C4-2B (cell line): ENCODE measurements around the gene ZNF277.

Experiments
- H3K27ac ChIP-seq: fragments of 450-650 bp; 2 replicates; pipeline ENCODE4 v1.5.1; 2017
- ZFX ChIP-seq: fragments of 450-650 bp; IDR thresholded peaks from 2 replicates; pipeline ENCODE4 v1.6.1; 2017
- TF ChIP-seq, protein P1 (sequence below): fragments of 450-650 bp; conservative IDR thresholded peaks from 2 replicates; pipeline ENCODE4 v1.5.1; 2017; ENCODE audit warnings: mild to moderate bottlenecking

ZNF277 gene

DNA sequence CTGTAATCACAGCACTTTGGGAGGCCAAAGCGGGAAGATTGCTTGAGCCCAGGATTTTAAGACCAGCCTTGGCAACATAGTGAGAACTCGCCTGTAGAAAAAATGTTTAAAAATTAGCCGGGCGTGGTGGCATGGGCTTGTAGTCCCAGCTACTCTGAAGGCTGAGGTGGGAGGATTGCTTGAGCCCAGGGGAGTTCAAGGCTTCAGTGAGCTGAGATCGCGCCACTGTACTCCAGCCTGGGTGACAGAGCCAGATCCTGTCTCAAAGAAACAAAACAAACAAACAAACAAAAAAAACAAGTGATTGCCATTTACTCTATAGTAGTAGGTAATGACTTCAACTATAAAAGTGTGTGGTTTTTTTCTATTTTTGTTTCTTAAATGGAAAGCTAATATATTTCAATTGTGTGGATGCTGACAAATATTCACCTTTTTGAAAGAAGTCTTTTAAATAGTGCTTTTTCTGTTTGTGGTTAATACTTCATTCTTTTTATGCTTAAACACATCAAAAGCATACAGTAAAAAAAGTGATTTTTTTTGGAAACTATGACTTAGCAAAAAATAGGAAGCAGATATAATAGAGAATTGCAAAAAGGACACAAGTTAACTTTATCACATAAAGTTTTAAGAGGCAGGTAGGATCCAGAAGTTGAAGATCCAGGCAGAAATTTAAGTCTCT, 48.4 kb downstream of the ZNF277 start:
- H3K27ac ChIP-seq = peak overlapping the region; percentile 20; the same call in 1 of the 2 replicates
- no peak for TF ChIP-seq ZFX
- TF ChIP-seq, protein P1, sequence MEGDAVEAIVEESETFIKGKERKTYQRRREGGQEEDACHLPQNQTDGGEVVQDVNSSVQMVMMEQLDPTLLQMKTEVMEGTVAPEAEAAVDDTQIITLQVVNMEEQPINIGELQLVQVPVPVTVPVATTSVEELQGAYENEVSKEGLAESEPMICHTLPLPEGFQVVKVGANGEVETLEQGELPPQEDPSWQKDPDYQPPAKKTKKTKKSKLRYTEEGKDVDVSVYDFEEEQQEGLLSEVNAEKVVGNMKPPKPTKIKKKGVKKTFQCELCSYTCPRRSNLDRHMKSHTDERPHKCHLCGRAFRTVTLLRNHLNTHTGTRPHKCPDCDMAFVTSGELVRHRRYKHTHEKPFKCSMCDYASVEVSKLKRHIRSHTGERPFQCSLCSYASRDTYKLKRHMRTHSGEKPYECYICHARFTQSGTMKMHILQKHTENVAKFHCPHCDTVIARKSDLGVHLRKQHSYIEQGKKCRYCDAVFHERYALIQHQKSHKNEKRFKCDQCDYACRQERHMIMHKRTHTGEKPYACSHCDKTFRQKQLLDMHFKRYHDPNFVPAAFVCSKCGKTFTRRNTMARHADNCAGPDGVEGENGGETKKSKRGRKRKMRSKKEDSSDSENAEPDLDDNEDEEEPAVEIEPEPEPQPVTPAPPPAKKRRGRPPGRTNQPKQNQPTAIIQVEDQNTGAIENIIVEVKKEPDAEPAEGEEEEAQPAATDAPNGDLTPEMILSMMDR = no peak

DNA sequence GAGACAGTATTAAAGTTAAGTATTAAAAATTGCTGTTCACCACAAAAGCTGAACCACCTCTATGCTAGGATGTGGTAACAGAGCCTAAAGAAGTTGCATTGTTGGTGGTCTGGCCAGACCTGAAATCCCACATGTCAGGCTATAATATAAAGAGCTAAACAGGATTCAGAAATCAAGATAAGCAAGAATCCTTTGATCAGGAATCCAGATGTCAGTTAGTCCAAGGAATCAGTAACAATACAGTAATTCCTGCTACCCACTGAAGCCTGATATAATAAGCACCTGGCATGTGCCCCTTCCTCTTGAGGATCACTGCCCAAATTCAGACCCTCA, 48.9 kb downstream of the ZNF277 start:
- TF ChIP-seq, protein P1 = no peak
- H3K27ac ChIP-seq = no peak overlapping the region

DNA sequence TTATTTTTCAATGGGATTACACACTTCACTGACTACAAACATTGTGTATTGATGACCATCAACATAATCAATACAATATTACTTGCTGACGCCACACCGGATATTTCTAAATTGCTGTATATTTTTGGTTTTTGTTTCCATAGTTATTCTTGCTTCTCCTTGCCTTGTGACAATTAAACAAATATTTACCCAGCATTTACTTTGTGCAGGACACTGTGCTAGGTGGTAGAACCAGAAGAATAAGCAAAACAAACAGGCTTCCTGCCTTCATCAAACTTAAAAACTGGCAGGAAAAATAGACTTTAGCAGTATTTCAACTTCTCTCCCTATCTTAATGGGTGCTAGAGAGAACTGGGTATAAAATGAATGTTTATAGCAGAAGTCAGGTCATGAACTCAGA, 50.6 kb downstream of the ZNF277 start:
- TF ChIP-seq, protein P1 = no peak
- TF ChIP-seq ZFX = no peak
- no peak overlapping the region for H3K27ac ChIP-seq

DNA sequence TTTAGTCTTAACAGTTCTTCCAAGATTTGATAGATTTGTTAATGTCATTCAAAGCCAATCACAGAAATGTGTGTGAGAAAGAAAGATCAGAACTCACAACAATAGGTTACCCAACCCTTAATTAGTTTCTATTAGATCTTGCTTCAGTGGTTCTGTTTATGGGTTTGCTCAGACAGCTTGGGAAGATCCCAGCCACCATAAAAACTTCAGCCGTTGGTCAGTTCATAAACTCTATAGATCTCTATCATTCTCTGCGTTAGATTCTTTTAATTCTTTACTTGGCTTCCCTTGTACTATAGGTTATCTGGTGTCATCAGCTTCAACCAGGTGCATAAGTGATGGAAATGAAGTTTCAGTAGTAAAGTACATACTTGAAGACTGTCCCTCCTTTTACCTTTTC, 54.4 kb downstream of the ZNF277 start:
- no peak for TF ChIP-seq ZFX
- TF ChIP-seq, protein P1 = no peak
- H3K27ac ChIP-seq = no peak overlapping the region

DNA sequence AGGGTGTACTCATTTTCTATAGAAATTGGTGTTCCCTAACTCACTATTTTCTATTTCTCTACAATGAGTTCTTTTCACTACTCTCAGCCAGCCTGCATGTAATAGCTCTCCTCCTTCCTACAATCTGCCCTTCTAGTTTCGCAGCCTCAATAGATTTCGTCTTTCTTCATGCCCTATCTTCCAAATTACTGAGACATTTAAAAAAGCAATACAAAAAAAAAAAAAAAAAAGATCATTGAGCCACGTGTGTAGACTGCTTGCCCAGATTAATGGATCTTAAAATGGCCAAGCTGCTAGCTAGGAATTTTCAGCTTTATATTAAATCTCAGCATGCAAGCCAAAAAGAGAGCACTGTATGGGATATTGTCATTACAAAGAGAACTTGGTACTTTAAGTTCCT, 55.5 kb downstream of the ZNF277 start:
- H3K27ac ChIP-seq = no peak overlapping the region
- no peak for TF ChIP-seq ZFX
- TF ChIP-seq, protein P1 = no peak

DNA sequence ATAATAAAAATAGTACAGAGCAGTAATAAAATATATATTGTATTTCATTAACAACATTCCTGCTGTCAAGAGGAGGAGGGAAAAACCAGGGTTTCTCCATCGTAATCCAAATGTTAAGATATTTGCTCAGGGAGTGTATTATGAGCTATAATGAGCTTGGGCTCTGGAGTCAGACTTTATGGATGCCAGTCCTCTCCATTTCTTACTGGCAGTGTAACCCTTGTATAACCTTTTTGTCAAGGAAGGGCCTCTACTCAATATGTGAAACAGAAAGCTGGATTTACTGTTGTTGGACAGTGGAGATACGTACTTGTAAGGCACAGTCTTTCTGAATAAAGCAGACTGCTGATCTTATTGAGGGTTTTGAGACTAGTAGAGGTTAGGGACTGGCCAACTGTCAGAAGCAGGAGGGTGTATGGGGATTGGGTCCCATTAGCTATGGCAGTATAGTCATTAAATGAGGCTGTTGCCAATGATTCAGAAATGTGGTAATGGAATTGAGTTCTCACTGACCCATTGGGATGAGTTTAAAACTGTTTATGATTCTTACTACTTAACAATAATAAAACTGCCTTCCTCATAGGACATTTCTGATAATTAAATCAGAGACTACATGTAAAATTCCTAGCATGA, 56.5 kb downstream of the ZNF277 start:
- H3K27ac ChIP-seq = no peak overlapping the region; the same call in 1 of the 2 replicates
- TF ChIP-seq, protein P1 = no peak
- TF ChIP-seq ZFX = no peak

DNA sequence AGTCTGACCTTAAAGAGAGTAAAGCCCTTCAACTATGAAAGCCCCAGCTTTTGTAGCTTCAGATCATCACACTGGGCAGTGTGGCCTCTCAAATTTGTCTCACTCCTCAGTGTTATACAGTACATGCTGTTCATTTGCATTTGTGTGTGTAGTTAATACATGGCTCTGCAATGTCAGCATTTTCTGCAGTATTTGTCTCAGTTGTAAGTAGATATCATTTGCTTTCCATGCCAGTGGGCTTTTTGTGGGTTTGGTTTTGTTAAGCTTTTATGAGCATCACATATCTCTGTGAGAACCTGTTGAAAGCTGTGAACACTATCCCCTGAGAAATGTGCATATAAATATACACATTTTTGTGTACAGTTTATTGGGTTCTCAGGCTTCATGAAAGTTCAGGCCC, 57.0 kb downstream of the ZNF277 start:
- no peak overlapping the region for H3K27ac ChIP-seq
- TF ChIP-seq ZFX = no peak
- TF ChIP-seq, protein P1 = no peak
